Left ventricle myocardium superior (tissue), 1 donor: ENCODE data around the gene FAM149A. TPM values are rescaled to one million over a fixed set of nuclear protein-coding genes. Genes with fewer than 3 reads are reported as not detected.

ENCODE experiments used
- ATAC-seq: fragments of 200-7000 bp; cut with Tn5 transposase; one replicate; pipeline ENCODE4 v1.9.1; 2020; ENCODE audit warnings: mild to moderate bottlenecking, moderate library complexity
- DNase-seq: peaks from one replicate; pipeline ENCODE4 v3.0.0-alpha.2; 2020
- intact Hi-C: fragments of 100-400 bp; cut with micrococcal nuclease; formaldehyde crosslinking; loops from one replicate; pipeline ENCODE4 v1.11.0; 2022
- long read RNA-seq: library from polyadenylated mRNA; unstranded; transcript quantifications from one replicate; pipeline ENCODE4 v2.0.0, GENCODE V29; 2021
- total RNA-seq: library from RNA; stranded (reverse); fragmentation: NEBNext Ultra II Directional; extraction: Animal tissue kit (Norgen Biotek cat#: 25700); gene quantifications from one replicate; pipeline ENCODE4 v1.2.1, GENCODE V29; 2021
- donor health status: DM: no; HTN: yes; CAD: no; lungs with severe emphysema.

The FAM149A gene
- total RNA-seq: 12.8 TPM
- long read RNA-seq, partial matches to known transcripts: 15 of 46 reads
- long read RNA-seq, other reads (novel, unspliced or antisense): 23 of 46 reads

DNA sequence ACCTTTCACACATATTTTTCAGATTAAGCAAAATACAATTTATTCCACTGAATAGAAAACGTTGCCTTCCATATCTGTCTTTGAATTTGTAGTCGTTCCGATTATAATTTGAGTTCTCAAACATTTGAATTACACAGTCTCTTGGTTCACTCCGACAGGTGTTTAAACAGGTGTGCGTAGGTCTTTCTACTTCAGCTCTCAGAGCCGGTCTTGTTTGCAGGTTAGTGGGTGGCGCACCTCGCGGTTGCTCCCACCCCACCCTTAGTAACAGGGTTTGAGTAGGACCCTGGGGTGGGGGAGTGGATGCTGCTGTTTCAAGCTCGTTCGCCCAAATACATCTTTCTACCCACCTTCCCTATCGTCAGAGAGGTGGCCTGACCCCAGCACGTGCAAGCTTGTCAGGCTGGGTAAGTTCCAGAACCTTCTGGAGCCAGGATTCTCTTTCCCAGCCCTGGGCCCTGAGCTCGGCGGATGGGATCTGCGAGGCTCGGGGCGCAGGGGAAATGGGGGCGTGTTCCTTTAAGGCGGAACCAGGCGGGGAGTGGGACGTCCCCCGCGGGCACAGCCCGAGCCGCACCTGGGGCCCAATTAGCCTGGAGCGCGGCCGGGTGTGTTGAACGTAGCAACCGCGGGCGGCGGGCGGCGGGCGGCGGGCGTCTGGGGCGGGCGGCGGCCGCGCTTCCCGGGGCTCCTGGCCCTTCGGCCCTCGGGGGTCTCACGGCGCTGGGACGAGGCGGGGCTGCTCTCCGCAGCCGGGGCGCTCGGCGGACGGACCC, at the start of gene FAM149A:
Gene FAM149A (plus strand): TSS at position 591 of the 776 bp plus-strand sequence.
- DNase-seq: peak; percentile 52
- peak; percentile 78 for ATAC-seq
- intact Hi-C loops: no loop called here

GRCh38 chr4:186058253-186058979, 46.1 kb upstream of the FAM149A start:
- ATAC-seq (no peak), DNase-seq (no peak)
- intact Hi-C loops: no loop called here

DNA sequence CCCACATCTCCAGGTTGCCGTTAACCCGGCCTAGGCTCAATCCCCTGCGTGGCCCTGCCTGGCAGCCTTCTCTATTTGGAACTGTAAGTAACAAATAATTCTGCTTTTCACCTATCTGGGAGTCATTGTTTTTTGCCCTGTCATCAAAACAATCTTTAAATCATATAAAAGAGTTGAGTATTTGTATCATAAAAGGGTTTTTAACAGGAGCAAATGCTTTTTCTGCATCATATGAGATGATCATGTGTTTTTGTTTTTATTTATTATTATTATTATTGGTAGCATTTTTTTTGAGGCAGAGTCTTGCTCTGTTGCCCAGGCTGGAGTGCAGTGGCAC, 45.6 kb upstream of the FAM149A start:
- intact Hi-C loops: no loop called here
- ATAC-seq: no peak
- no peak for DNase-seq

- intact Hi-C loops: no loop called here
- ATAC-seq (no peak), DNase-seq (no peak)
These were observed 42.6 kb upstream of the FAM149A start for GRCh38 chr4:186061921-186062320.

DNA sequence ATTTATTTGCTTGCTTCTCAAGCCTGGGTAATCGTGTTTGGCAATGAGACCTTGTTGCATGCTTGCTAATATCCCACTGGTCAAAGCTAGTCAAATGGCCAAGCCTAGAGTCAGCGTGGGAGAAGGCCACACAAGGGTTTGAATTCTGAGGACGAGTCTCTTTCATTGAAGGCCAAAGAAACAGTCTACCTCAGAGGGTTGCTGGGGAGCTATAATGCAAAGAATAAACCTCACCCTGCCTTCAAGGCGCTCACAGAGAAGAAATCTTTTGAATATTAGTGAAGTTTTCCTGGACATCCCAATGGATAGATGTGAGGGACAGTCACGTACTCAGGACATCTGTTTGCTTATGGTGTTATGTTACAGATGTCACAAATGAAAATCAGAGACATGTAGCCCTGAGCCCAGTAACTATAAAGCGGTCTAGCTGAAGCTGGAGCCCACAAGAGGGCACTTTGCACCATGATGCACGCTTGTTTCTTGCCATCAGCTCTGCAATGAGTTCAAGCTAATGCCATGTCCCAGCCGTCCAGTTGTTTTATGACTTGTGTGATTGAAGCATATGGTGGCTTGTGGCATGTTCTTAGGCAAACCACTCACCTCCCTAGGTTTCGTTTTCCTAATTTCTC, 36.6 kb upstream of the FAM149A start:
- intact Hi-C loops: loop anchor here (5.0 kb wide), 1 partner anchor 119 kb away; no protein-coding TSS in a partner anchor
- ATAC-seq: peak; percentile 93
- DNase-seq: peak; percentile 55

DNA sequence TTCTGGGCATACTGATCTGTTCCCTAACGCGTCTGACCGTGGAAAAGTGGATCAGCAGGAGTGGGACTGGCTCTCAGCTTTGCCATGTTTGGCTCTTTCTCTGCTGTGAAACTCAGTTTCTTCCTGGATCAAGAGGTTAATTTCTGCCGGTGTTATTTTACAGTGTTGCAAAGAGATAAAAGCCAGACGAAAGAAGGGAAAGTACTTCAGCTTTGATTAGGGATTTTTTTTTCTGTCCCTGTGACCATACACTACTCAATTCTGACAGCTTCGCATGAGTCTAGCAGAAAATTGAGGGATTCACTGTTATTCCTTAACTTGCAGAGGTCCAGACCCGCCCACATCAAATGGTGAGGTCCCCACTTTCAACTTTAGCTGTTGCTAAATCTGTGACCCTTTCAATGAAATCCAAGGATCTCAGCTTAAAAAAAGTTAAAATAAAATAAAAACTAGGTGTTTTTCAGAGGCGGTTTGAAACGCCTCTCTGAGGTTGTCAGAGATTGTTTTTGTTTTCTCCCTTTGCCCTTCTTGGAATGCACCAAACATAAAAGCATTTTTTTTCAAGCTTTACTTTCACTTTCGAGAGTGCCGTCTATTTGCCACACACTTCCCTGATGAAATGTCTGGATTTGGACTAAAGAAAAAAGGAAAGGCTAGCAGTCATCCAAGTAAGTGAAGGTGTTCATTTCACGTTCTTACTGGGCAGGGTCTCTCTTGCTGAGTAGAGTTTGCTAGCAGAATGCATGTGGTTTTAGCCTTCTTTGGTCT, 35.7 kb upstream of the FAM149A start, which contains the start of gene TLR3:
Gene TLR3 (plus strand): TSS at position 576 of the 768 bp plus-strand sequence. CDS start 7,464 bp downstream, outside the sequence.
- intact Hi-C loops: loop anchor here (5.0 kb wide), 1 partner anchor 119 kb away; no protein-coding TSS in a partner anchor
- ATAC-seq (peak; percentile 64), DNase-seq (no peak)

DNA sequence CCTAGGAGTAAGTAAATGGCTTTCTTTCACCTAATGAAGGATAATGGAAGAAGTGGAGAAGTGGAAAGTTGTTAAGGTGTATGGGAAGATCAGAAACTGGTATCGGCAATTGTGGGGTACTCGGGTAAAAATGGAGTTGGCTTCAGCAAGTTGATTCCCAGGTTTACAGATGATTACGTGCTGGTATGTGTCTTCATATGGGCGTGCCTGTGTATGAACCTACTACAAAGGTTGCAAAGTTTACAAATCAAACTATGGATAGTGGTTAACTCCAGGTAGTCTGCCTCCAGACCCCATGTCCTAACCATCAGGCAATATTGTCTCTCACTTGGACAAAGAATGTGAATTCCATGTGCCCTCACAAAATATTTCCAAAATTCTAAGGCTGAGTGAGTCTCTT, 34.8 kb upstream of the FAM149A start:
- intact Hi-C loops: loop anchor here (5.0 kb wide), 1 partner anchor 118 kb away; no protein-coding TSS in a partner anchor
- no peak for DNase-seq
- no peak for ATAC-seq

DNA sequence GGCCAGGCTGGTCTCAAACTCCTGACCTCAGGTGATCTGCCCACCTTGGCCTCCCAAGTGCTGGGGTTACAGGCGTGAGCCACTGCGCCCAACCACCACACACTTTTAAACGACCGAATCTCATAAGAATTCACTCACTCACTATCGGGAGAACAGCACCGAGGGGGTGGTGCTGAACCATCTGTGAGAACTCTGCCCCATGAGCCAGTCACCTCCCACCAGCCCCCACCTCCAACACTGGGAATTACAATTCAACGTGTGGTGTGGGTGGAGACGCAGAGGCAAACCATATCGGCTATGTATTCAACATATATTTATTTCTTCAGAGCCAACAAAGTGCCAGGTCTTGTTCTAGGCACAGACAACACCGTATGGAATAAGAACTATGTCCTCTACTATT, 32.0 kb upstream of the FAM149A start:
- DNase-seq (no peak), ATAC-seq (no peak)
- intact Hi-C loops: no loop called here

DNA sequence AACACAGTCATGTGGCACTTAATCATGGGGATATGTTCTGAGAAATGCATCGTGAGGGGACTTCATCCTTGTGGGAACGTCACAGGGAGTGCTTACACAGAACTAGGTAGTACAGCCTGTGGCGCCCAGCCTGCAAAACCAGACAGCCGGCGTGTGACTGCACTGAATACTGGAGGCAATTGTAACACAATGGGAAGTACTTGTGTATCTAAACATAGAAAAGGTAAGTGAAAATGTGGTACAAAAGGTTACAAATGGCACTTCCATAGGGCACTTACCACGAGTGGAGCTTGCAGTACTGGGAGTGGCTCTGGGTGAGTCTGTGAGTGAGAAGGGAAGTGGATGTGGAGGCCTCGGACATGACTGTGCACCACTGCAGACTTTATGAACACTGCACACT, 30.3 kb upstream of the FAM149A start:
- peak; percentile 57 for ATAC-seq
- DNase-seq: no peak
- intact Hi-C loops: no loop called here

- ATAC-seq (peak; percentile 31), DNase-seq (no peak)
- intact Hi-C loops: no loop called here
These were observed 25.4 kb upstream of the FAM149A start for GRCh38 chr4:186078981-186079638.

- no peak for DNase-seq
These were observed 24.8 kb upstream of the FAM149A start for GRCh38 chr4:186079694-186080093.

DNA sequence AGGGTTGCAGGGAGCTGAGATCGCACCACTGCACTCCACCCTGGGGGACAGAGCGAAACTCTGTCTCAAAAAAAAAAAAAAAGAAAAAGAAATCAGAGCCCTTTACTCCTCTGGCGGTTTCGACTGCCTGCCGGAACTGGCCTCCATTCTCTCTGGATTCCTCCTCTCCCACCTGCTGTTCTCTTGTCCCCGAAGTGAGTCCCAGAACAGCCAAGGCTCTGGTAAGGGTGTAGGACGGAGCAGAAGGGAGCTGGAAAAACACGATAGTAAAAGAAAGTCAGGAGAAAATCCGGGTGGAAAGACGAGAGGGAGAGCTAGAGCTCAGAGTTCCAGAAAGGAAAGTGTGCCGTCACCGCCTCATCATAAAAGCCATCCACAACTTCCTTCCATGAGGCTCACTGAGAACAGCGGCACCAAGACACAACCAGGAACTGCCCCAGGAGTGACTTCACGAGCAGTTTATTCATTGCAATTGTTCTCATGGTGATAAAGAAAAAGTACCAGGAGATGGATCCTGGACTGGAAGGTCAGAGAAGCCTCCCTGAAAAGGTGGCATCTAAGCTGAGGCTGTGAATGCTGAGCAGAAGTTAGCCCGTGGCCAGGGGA, 23.2 kb upstream of the FAM149A start:
- intact Hi-C loops: no loop called here
- ATAC-seq (no peak), DNase-seq (no peak)

More at GRCh38 chr4:186079694-186080093, 24.8 kb upstream of the FAM149A start:
- ATAC-seq: no peak
- intact Hi-C loops: no loop called here

DNA sequence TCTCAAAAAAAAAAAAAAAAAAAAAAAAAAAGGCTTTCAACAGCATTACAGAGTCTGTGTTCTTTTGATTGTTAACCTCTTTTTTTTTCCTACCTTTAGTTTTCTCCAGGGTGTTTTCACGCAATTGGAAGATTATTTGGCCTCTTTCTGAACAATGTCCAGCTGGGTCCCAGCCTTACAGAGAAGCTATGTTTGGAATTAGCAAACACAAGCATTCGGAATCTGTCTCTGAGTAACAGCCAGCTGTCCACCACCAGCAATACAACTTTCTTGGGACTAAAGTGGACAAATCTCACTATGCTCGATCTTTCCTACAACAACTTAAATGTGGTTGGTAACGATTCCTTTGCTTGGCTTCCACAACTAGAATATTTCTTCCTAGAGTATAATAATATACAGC, 22.3 kb upstream of the FAM149A start:
- no peak for DNase-seq
- no peak for ATAC-seq
- intact Hi-C loops: no loop called here

GRCh38 chr4:186088523-186088922, 16.0 kb upstream of the FAM149A start:
- DNase-seq (no peak), ATAC-seq (no peak)
- intact Hi-C loops: no loop called here

DNA sequence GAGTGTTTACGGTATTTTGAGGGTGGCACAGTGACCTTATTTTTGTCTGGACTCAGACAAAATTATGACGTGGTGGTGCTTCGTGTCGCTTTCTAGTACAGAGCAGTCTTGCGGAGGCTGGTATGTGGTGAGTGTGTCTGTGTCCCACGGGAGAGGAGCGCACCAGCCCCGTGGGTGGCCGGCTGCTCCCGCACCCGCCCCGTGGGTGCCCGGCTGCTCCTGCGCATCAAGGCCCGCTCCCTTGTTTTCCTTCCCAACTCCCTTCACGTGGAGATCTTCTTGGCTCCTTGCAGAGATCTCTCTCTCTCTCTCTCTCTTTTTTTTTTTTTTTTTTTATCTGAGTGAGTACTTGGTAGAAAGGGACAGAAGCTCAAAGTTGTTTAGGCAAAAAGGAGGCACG, 12.2 kb upstream of the FAM149A start:
- ATAC-seq (no peak), DNase-seq (no peak)
- intact Hi-C loops: no loop called here

DNA sequence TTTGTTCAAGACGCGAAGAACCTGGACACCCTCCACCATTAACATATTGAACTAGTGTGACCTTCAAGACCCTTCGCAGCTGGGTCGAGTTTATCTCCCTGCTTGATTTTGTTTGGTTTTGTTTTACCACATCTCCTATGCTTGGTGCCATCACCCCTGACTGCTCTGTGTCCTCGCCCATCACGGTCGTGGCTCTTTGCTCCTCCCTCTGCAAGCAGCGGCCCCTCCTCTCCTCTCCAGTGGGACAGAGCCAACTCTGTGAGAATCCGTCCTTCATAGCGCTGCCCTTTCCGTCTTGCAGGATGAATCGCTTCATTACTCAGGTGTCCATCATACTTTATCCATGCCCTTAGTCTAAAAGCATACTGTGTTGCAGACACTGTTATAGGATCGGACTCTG, 9.1 kb upstream of the FAM149A start:
- intact Hi-C loops: no loop called here
- DNase-seq (no peak), ATAC-seq (no peak)

DNA sequence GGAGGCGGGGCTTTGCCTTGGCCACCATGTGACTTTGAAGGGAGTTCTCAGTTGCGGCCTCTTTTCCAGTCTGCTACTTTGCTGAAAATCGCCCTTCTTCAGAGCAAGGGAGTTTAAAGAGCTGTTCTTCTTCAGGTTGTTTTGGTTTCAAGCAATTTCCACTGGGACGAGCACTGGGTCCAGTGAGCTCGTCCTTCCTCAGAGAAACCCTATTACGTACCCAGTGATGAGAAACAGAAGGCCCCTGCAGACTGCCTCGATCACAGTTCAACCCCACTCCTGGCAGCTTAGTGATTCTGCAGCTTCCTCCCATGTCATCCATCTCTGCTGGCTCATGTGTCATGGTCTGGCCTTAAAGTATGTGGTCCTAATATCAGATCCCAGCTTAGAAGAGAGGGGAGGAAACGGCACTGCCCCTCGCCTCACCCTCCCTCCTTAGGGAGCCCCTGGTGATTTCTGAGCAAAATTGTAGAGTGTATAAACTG, 7.8 kb upstream of the FAM149A start:
- ATAC-seq: no peak
- intact Hi-C loops: no loop called here
- DNase-seq: no peak

GRCh38 chr4:186097386-186097785, 7.1 kb upstream of the FAM149A start:
- ATAC-seq (no peak), DNase-seq (no peak)
- intact Hi-C loops: no loop called here
